Measurements from ENCODE around the gene MYH9. TPM values are rescaled to one million over a fixed set of nuclear protein-coding genes. Genes with fewer than 3 reads are reported as not detected.

Gene MYH9
- polyA plus RNA-seq, 1 donor, result 133 TPM

GRCh38 chr22:36385491-36386350 is 2.0 kb downstream of the MYH9 start:
- DNase-seq, result no peak

GRCh38 chr22:36384766-36385481 is 2.8 kb downstream of the MYH9 start:
- DNase-seq, result no peak

GRCh38 chr22:36383110-36383581 is 4.6 kb downstream of the MYH9 start:
- no peak for DNase-seq

- no peak for DNase-seq
Measured at GRCh38 chr22:36381513-36382128, 6.1 kb downstream of the MYH9 start.

GRCh38 chr22:36379593-36380361 is 8.0 kb downstream of the MYH9 start:
- no peak for DNase-seq

- no peak for DNase-seq
Measured at GRCh38 chr22:36378869-36379217, 8.9 kb downstream of the MYH9 start.

- no peak for DNase-seq
Measured at GRCh38 chr22:36378080-36378868, 9.5 kb downstream of the MYH9 start.

GRCh38 chr22:36377022-36377631 is 10.6 kb downstream of the MYH9 start:
- DNase-seq, result no peak

GRCh38 chr22:36376265-36376664 is 11.5 kb downstream of the MYH9 start:
- no peak for DNase-seq

- no peak for DNase-seq
Measured at GRCh38 chr22:36375071-36375980, 12.4 kb downstream of the MYH9 start.

GRCh38 chr22:36374603-36375024 is 13.2 kb downstream of the MYH9 start:
- no peak for DNase-seq

- DNase-seq, result no peak
Measured at GRCh38 chr22:36373258-36373579, 14.5 kb downstream of the MYH9 start.

- DNase-seq, result no peak
Measured at GRCh38 chr22:36371920-36372319, 15.8 kb downstream of the MYH9 start.

GRCh38 chr22:36369922-36370791 is 17.6 kb downstream of the MYH9 start:
- no peak for DNase-seq

- DNase-seq, result no peak
Measured at GRCh38 chr22:36369004-36369921, 18.5 kb downstream of the MYH9 start.

GRCh38 chr22:36368359-36368983 is 19.3 kb downstream of the MYH9 start:
- DNase-seq, result no peak

GRCh38 chr22:36367479-36367878 is 20.3 kb downstream of the MYH9 start:
- DNase-seq, result no peak

- DNase-seq, result no peak
Measured at GRCh38 chr22:36367066-36367465, 20.7 kb downstream of the MYH9 start.

Measured in hindlimb muscle (tissue), 1 donor.